HG02981 (cell line): ENCODE measurements around the gene RUNX1.

Source experiments
- ATAC-seq: cut with Tn5 transposase; IDR thresholded peaks from one replicate; pipeline ENCODE4 v1.9.1; 2021; ENCODE audit warnings: mild to moderate bottlenecking, moderate library complexity; ENCODE audit not compliant: unreplicated experiment

The RUNX1 gene

DNA sequence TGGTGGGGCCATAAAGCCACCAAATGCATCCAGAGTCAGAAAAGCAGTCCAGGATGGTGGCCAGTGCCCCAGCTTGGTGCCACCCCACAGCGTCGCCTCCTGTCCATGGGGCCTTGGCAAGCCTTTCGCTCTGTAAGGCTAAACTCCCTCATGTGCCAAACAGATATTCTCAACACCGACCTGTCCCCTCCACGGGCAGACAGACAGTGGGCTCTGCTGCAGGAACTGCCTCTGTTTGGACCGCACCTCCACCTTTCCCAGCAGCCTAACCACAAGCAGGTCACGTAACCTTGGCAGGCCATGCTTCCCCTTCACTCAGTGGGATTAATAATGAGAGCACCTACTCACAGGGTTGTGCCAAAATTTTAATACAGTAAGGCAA lies 11.7 kb downstream of the RUNX1 start:
- ATAC-seq = no peak

DNA sequence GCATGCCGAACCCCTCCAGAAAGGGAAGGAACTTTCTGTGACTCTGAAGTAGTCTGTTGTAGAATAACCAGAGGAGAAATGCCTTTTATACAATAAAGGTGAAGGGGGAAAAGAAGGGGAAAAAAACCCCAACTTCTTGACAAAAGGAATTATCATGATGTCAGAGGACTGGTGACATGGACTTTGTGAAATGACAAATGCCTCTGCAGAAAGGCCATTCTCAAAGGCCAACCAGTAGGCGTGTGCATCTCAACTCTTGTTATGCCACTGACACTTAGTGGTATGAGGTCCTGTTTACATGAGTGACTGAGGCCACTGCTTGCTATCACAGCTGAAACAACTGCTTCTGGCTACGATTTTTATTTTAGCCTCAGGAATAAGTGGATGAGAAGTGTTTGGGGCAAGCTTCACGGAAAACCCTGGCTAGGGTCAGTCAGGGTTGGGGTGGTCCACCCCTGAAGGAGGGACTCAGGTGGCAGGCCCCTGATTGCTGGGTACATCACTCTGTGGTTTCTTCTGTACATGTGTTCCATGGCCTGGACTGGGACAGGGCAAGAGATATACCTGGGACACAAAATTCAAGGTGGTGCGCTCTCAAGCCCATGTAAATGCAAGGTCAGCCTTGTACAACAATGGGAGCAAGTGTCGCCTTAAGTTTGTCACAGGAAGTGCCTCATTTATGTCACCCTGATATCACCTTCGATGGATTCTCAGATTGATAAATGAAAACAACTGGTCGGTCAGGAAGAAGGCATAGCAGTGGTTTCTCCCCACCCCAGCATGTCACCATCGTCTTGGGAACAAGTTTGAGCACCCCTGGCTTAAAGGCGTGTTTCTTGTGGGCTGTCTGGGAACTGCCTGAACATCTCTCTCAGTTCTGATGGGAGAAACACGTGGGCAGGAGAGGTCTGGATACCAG lies 12.4 kb downstream of the RUNX1 start:
- no peak for ATAC-seq

DNA sequence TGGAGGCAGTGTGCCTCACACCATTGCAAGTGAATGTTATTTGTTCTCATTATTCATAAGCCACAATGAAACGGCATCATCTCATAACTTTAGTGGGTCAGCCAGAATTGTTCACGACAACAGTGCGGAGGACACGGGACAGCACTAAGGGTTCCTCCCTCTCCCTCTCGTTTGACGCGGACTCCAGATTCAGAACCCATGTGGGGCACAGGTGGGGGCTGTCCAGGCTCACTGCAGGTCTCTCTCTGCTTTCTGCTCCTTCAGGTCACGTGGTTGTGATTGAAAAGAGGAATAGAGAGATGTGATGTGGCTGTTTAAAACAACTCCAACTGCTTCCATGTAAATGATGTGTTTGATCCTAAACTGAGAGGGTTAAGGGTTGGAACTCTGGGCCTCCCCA lies 13.5 kb downstream of the RUNX1 start:
- ATAC-seq = no peak

DNA sequence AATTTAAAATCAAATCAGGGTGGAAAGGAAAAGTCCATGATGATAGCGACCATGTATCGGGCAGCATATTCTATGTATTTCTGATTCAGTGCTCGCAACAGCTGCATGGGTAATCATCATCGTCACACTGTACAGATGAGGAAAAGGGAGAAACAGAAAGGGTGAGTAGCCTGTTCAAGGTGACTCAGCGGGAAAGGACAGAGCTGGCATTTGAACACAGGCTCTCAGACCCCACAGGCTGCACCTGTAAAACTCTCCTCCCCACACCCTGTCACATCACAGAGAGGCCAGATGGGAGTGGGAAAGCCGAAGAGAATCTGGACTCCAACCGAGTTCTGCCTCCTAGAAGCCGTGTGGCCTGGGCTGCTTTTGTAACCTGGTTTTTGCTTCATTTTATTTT lies 14.0 kb downstream of the RUNX1 start:
- ATAC-seq = no peak

DNA sequence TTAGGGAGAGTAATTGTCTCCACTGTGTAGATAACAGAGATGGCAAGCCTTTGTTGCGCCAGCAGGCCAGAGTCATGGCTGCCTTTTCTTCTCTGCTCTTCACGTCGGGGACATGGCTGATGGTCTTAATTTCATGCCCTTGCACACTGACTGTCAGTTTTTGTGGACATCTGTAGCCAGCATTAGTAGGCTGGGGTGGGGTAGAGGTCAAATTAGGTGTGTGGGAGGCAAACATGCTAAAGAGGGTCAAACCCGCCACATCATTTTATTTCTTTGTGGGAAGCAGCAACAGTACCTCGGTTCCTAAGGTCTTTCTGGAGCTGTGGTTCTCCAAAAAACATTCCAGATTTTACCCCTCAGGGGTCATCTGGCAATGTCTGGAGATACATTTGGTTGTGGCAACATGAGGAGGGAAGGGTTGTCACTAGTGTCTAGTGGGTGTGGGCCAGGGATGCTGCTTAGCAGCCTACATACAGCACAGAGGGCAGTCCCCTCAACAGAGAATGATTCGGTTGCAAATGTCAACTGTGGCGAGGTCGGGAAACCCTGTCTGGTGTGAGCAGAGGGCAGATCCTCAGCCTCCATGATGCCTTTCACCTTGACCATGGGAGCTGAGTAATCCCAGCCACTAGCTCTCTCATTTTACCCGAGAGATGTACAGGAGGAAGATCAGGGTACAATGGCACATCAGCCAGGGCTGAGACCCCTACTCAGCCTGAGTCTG lies 14.7 kb downstream of the RUNX1 start:
- no peak for ATAC-seq

DNA sequence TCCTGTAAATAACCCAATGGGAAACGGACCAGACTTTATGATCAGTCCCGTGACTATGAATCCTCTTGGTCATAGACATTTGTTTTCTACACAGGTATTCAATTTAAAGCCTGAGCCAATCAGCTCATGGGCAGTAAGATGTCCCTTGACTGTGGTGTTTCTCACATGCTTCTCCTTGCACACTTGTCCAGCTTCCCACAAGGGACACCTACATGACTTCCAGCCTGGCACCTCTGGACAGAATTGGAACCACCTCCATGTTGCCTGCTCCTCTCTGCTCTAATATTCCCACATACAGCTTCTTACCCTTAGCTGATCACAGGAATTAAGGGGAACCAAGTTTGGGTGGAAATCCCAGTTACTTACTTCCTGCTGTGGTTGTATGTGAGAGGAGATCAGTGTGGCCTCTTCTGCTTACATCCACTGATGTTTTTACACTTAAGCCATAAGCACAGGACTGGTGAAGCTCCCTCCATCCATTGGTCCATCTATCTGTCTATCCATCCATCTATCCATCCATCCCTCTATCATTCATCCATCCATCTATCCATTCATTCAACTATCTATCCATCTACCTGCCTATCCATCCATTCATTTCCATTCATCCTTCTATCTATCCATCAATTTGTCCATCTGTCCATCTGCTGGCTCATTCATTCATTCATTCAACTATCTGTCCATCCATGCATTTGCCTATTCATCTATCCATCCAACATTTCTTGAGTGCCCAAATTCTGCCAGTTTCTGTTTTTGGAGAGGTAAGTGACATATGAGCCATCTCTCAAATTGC lies 16.4 kb downstream of the RUNX1 start:
- no peak for ATAC-seq

DNA sequence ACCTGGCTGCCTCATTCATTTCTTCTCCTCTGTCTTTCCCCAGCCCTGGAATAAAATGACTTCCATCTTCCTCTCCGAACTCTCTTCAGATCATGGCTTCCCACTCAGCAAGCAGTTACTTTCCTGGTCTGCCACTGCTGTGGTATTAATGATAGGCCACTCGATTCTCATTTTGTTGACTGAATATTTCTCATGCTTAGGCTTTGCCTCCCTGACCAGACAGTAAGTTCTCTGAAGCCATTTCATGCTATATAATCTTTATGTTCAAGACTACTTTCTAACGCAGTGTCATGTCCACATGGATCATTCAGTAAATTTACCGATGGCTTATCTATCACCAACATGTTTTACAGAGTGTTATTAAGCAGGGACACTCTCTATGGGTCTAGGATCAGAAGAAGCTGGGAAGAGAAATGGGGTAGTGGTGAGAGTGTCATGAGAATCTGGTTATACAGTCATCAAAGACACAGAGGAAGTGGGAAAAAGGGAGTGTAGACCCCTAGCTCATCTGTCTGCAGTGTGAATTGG lies 20.6 kb downstream of the RUNX1 start:
- no peak for ATAC-seq

DNA sequence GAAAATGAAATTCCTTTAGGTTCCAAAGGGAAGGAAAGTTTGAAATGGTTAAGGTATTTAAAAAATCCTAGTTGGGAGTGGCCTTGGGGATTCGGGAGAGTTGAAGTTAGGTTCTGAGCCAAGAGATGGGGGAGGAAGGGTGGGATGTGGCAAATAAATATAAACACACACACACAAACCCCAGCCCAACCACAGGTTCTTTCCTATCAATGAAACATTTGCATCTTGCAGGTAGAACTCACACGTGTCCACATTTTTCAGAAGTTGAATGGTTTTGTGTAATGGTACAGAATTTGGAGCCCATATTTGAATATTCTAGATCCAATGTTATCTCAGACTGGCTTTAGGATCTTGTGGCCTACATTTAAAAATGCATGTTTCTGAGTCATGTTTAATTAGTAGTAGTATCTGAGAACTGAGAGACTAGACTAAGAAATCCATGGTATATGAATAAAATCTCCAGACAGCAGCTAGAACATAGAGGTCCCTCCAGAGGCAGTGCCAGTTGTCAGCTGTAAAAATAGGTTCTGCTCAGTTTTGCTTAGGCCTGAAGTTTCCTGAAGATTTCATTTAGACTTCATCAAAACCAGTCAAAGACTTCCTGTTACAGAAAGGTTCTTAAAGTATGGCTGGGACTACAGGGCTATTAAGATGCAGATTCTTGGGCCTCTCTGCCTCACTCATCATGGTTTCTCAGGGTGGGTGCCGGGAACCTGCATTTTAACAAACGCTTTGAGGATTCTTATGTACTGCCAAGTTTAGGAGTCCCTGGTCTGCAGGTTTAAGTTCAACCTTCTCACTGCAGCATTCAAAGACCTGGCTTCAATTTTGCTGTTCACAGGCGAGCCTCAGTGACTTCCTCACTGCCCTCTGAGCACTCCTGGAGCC lies 21.3 kb downstream of the RUNX1 start:
- no peak for ATAC-seq

DNA sequence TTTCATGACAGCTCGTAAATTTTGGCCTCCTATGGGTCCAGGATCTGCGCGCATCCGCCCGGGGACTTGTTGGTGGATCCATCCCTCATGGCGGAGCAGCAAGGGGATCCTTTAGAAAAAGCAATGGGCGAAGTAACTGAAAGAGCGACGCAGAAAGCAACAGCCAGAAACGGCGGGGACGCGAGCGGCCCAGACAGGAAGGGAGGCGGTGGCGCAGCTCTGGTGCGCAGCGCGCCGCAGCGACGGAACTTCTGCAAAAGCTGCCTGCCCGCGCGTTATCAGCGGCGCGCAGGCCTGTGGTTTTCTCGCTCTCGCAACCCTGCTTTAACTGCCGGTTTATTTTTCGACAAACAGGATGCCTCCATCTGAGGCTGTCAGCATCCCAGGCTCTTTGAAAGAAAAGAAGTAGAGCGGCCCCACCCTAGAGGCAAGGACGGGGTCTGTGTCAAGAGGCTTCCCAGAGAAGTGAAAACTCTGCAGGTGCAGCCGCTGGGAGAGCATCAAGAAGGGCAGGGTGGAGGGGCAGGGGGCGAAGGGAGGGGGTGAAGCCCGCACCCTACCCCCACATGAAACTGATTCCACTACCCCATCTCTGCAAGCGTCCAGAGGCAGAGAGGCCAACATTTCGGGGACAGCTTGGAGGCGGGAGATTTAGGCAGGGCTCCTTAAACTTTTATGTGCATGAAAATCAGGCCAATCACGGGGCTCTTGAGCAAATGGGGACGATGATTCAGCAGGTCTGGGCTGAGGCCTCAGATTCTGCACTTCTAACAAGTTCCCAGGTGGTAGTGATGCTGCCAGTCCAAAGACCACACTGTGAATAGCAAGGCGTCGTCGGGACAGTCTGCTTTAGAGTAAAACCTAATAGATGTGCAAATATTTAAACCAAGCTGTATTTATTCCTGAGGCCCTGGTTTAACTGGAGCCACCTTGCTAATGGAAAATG lies 22.2 kb downstream of the RUNX1 start:
- peak; percentile 78 for ATAC-seq

DNA sequence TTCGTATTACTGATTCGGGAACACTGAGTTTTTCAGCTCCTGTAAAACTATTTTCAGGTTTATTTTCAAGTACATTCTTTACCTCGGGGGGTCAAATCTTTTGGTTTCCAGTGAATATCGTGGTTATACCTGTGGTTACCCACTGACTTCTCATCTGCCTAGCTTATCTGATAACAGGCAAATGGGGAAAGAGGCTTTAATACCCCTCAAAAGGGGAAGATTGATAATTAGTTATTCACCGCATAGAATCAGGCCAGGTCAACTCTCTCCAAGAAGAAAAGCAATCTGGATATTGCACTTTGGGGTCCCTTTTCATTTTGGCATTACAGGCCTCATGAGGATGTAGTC lies 23.0 kb downstream of the RUNX1 start:
- ATAC-seq = no peak

DNA sequence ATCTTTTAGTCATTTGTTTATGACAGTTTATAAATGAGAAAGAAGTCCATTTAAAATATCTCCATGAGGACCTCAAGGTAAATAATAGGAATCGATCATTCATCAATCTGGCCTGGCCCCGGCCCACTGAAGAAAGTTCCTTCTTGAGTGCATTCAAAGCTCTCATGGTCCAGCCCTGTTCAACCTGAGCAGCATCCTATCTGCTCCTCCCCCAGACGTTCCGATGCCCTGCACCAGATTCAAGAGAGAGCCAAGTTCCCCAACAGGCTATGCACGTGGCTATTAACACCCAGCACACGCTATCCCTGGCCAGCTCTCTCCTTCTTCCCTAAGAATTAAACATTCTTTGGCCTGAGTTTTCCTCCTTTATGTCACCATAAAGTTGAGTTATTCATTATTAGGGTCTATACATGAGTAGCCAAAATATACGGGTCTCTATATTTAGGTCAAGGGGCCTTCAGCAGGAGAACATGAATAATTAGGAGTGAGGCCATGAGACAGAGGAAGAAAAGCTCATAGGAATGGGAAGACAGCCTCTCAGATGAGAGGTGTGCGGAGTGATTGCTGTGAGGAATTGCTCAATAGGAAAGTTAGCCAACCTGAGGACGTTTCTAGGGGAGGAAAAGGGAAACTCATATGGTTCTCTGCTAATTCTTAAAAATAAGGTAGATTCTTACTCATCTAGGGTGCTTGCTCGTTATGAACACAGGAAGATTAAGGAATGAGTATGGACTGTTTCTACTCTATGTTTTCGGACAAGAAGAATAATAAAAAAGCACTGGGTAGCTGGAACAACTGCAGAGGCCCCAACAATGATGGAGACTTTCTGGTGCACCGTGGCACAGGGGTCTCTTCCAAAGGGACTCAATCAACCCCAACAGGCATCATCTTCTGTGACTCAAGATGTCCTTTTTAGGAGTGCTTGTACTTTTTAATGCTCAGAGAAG lies 23.6 kb downstream of the RUNX1 start:
- no peak for ATAC-seq

DNA sequence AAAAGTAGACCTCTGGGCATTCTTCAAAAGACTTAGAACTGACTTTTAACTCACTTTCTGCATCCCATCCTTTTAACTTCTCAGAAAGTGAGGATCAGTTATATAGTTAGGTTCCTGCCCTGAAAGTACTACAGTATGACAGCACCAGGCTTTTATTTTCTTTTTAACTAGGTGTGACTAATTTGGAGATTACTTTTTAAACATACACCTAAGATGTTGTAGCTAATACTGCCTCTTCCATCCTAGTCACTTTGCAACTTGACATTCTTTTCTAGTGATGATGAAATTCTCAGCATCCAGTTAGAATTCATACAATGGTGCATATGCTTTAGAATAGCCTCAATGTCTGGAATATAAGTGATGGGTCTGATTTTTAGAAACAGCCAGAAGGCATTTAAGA lies 24.6 kb downstream of the RUNX1 start:
- ATAC-seq = no peak

DNA sequence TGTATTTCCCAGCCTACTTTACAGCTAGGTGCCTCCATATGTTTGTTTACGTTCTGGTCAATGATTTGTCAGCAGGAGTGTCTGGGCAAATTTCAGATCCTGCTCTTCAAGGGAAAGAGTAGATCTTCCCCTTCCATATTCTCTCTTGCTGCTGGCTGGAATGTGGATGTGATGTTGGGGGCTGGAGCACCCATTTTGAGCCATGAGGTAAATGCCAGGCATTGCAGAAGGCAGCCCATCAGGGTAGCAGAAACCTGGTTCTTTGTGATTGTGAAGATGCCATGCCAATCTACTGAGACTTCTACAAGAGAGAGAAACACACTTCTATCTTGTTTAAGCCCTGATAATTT lies 25.1 kb downstream of the RUNX1 start:
- ATAC-seq = no peak

DNA sequence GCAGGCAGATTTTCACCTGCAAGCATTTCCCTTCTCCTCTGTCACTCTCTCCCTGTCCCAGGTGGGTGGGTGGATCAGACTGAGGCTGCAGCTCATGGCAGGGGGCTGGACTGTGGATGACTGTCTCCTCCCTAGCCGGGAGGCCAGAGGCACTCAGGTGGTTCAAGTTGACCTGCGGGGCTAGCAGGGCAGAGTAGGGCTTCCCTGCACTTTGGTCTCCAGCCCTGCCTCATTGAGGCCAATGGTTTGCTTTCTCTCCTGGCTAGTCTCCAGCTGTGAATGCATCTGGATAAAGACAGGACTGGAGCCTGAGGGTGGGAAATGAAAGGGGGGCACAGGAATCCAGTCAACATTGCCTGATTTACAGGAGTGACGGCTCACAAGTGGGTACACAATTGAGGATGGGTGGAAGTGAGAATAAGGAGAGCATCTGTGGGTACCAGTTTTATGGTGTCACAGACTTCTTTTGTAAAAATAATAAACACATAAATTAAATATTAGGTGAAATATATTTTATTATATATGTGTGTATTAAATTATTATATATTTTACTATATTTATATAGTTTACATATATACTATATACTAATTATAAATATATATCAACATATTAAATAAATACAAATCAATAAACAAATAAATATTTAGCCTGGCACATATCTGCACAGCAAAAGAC lies 25.6 kb downstream of the RUNX1 start:
- no peak for ATAC-seq

DNA sequence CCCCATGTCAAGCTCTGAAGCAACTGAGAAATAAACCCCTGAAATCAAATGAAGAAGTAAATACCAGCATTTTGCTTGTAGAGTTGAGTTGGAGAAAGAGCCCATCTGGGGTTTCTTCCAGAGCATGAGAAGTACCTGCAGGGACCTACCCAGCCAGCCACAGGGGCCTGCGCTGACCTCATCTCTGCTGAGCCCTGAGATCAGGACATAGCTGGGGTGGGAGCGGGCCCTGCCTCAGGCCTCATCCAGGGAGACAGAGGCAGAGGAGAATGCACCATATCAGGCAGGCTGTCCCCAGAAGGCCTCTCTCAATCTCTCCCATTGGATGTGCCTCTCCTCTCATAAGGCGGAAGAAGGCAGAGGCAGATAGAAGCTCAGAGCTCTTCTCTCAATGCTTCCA lies 27.6 kb downstream of the RUNX1 start:
- ATAC-seq = no peak

DNA sequence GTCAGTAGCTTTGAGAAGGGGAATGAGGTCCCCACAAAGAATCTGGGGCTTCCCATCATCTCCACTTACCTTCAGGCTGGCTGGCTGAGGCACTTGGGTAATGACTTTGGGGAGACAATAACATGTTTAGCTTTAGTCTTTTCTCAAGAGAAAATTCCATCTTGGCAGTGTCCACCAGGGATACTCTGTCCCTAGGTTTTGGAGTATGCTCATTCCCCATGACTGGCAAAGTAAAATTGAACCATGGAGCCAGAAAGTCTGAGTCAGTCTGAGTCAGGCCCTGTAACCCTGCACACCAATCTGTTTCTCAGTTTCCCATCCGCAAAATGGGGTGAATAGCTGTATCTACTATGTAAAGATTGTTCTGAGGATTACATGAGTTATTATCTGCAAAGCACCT lies 28.2 kb downstream of the RUNX1 start:
- ATAC-seq = no peak

DNA sequence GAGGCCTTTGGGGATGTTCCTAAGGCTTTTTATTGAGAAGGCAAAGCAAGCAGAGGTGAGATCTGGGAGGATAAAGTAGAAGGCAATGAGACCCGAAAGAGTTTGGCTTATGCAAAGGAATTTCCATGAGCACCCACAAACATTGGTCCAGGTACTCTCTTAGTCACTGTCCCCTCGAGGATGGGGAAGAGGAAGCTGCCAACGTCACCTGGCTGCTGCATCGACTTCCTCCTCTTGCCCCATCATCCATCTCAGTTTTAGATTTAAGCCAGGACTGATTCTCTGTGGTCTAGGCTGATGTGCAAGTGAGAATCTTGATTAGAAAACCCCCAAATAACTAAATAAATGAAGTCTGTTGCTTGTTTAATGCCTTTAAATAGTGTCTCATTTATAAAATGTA lies 28.7 kb downstream of the RUNX1 start:
- ATAC-seq = no peak

DNA sequence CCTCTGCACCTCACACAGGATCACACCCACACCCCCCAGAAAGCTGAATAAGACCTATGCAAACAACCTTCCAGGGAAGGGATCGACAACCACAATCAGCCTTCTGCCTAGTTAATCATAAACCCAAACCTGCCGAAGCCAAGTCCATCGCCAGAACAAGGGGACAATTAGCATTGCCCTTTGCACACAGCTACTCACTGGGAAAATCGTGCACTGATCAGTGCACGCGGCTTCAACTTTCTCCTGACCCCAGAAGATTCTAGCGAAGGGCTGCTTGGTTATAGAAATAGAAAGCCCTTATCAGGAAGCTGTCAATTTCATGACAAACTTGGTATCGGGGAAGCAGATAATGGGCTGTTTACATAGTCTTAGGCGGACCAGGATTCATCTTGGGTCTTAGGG lies 29.5 kb downstream of the RUNX1 start:
- no peak for ATAC-seq
